GM19372 (cell line): ENCODE data around the gene MALAT1.
"Not testable (repeated sequence)": the region's sequence is repeated elsewhere in the genome, so short reads cannot be mapped to it uniquely, and the experiment has no call there.

Experiments
- ATAC-seq: cut with Tn5 transposase; IDR thresholded peaks from one replicate; pipeline ENCODE4 v1.9.1; 2021; ENCODE audit warnings: mild to moderate bottlenecking, low read depth, moderate library complexity; ENCODE audit not compliant: unreplicated experiment

MALAT1 gene

GRCh38 chr11:65516135-65516968 lies 17.5 kb downstream of the MALAT1 start:
- ATAC-seq: no peak

- ATAC-seq: not testable (repeated sequence)
Observed at GRCh38 chr11:65518941-65519549, 20.2 kb downstream of the MALAT1 start.

- not testable (repeated sequence) for ATAC-seq
Observed at GRCh38 chr11:65521777-65522521, 23.1 kb downstream of the MALAT1 start.

GRCh38 chr11:65522718-65523630 lies 24.1 kb downstream of the MALAT1 start:
- not testable (repeated sequence) for ATAC-seq

- ATAC-seq: not testable (repeated sequence)
Observed at GRCh38 chr11:65523631-65523968, 24.8 kb downstream of the MALAT1 start.

GRCh38 chr11:65524014-65524740 lies 25.3 kb downstream of the MALAT1 start:
- ATAC-seq: no peak

GRCh38 chr11:65524741-65525545 lies 26.1 kb downstream of the MALAT1 start, which contains the start of gene SCYL1:
SCYL1 (plus strand) TSS chr11:65525083; CDS start chr11:65525154, 71 bp downstream.
- ATAC-seq: peak; percentile 69

- no peak for ATAC-seq
Observed at GRCh38 chr11:65525546-65526480, 27.0 kb downstream of the MALAT1 start.

GRCh38 chr11:65526744-65527143 lies 27.9 kb downstream of the MALAT1 start:
- ATAC-seq: no peak

GRCh38 chr11:65528819-65529350 lies 30.0 kb downstream of the MALAT1 start:
- ATAC-seq: no peak

GRCh38 chr11:65529475-65530156 lies 30.8 kb downstream of the MALAT1 start:
- ATAC-seq: no peak

GRCh38 chr11:65530157-65530496 lies 31.3 kb downstream of the MALAT1 start:
- ATAC-seq: no peak

GRCh38 chr11:65532388-65533064 lies 33.7 kb downstream of the MALAT1 start:
- ATAC-seq: no peak

- no peak for ATAC-seq
Observed at GRCh38 chr11:65535102-65535501, 36.3 kb downstream of the MALAT1 start.

GRCh38 chr11:65536412-65537295 lies 37.8 kb downstream of the MALAT1 start:
- ATAC-seq: no peak

GRCh38 chr11:65537296-65537597 lies 38.4 kb downstream of the MALAT1 start:
- no peak for ATAC-seq
